ENCODE data around the gene RASAL3. TPM values are rescaled to one million over a fixed set of nuclear protein-coding genes. Genes with fewer than 3 reads are reported as not detected.

Gene RASAL3
- total and polyA plus RNA-seq, 2 of the 4 experiments (the other 2 are of a cell fraction), result 0.07 TPM; not detected in 1

- no peak overlapping the region for H2BK20ac ChIP-seq (ENCODE audit: low read depth, low read length)
- H2BK5ac ChIP-seq (ENCODE audit: low read depth, low read length, poor library complexity, severe bottlenecking), result peak overlapping the region; percentile 40
- WGBS, 2 experiments (ENCODE audit: extremely low coverage in 2 of 2, insufficient read length in 1 of 2), result 11% methylated on average over 3 of the region's 16 CpGs; no CpG with 5 or more reads in 1 of the 2 experiments
- peaks cover 12% of the 10 kb centered on the region for H3K4me1 ChIP-seq (ENCODE audit: control insufficient read depth, insufficient read depth, low read length)
- H3K18ac ChIP-seq (ENCODE audit: low read depth, low read length), result peak overlapping the region; percentile 20; the same call in 1 of the 2 replicates
- ChIA-PET POLR2A (ENCODE audit: unreplicated experiment) (interaction anchor here (0.7 to 1.3 kb wide), 3 partner anchors 14 to 39 kb away, joined by 3 to 4 read pairs (median 4); no protein-coding TSS in a partner anchor), CTCF (interaction anchor here (0.6 to 1.7 kb wide), 8 partner anchors 8 to 136 kb away, joined by 3 to 7 read pairs (median 3); no protein-coding TSS in a partner anchor)
- peak overlapping the region; percentile 45; the same call in 1 of the 2 replicates for H3K9ac ChIP-seq (ENCODE audit: low read depth, low read length)
- peaks cover 0 to 40% of the 10 kb centered on the region in 2 experiments; a peak in 2 of 4 replicates for H3K79me1 ChIP-seq (ENCODE audit: low read depth in 1 of 2, low read length in 2 of 2)
- peak overlapping the region; percentile 32 to 85 for H4K8ac ChIP-seq (ENCODE audit: low read depth in 2 of 2, low read length in 2 of 2)
- in situ Hi-C loops (cut with MboI; ENCODE audit: low sequenced_read_pairs), result loop anchor here (25.0 kb wide), 1 partner anchor 768 kb away; the partner anchor contains the start of genes AP1M1 and FAM32A
- TF ChIP-seq MAZ (IDR thresholded peaks at IDR 0.05; ENCODE audit: borderline replicate concordance, low read depth, low read length), result no peak
- TF ChIP-seq USF2 (IDR thresholded peaks at IDR 0.05; ENCODE audit: low read depth, low read length), result no peak
- TF ChIP-seq BHLHE40 (IDR thresholded peaks at IDR 0.05; ENCODE audit: low read depth, low read length), result no peak
- TF ChIP-seq RFX5 (IDR thresholded peaks at IDR 0.05; ENCODE audit: low read depth, low read length), result no peak
- TF ChIP-seq CTCF (conservative IDR thresholded peaks at IDR 0.05; ENCODE audit: low read depth, low read length), result no peak
- no peak for TF ChIP-seq MAFK (IDR thresholded peaks at IDR 0.05; ENCODE audit: low read depth, low read length)
- TF ChIP-seq RCOR1 (IDR thresholded peaks at IDR 0.05; ENCODE audit: insufficient replicate concordance, low read length), result no peak
- no peak for TF ChIP-seq ELK1 (IDR thresholded peaks at IDR 0.05; ENCODE audit: borderline replicate concordance, low read depth, low read length)
- 0 out of 2 replicates have a peak overlapping the region, but pooled peaks have one; percentile 14 for H2AK5ac ChIP-seq (ENCODE audit: low read depth, low read length)
- dilution Hi-C loops (cut with HindIII; ENCODE audit: low sequenced_read_pairs, unreplicated experiment), result no loop called here
- peaks cover 13% of the 10 kb centered on the region for H3K9me1 ChIP-seq (ENCODE audit: insufficient read depth, low read length)
- peaks cover 56% of the 10 kb centered on the region for H4K20me1 ChIP-seq (ENCODE audit: insufficient read depth, low read length)
- peak overlapping the region; percentile 24; the same call in 1 of the 2 replicates for H4K5ac ChIP-seq (ENCODE audit: low read depth, low read length)
- no peak overlapping the region for H2BK120ac ChIP-seq (ENCODE audit: low read depth, low read length)
- H3K23ac ChIP-seq (ENCODE audit: low read depth, low read length), result peak overlapping the region; percentile 39; the same call in 1 of the 2 replicates
- ATAC-seq (ENCODE audit: low read depth) (no peak), DNase-seq (no peak)
- intact Hi-C loops (cut with micrococcal nuclease), result loop anchor here (1.0 to 10.0 kb wide), 3 partner anchors 41 to 245 kb away; partner anchors contain the start of gene AKAP8
- peak overlapping the region; percentile 35 for H3K14ac ChIP-seq (replicated peaks; ENCODE audit: low read depth, low read length)
- peaks cover 5% of the 10 kb centered on the region; the same call in 1 of the 2 replicates for H3K9me3 ChIP-seq (ENCODE audit: control insufficient read depth, insufficient read depth, low read length)
- peak overlapping the region; percentile 88 for H3K4me2 ChIP-seq (ENCODE audit: low read depth, low read length)
- H3K56ac ChIP-seq (ENCODE audit: extremely low read depth, insufficient read depth, low read length), result no peak overlapping the region
- BruUV-seq (replicated peaks), result no TSS peak
- peak overlapping the region; percentile 1 for H2AK9ac ChIP-seq (replicated peaks; ENCODE audit: low read depth, low read length, poor library complexity)
- 0 out of 3 replicates have a peak overlapping the region, but pooled peaks have one; percentile 3 for H2BK15ac ChIP-seq (ENCODE audit: low read depth, low read length)
- H2AFZ ChIP-seq (replicated peaks; ENCODE audit: low read length, poor library complexity), result peak overlapping the region; percentile 76
- H3K36me3 ChIP-seq (ENCODE audit: control insufficient read depth, insufficient read depth, low read length), result peaks cover 26% of the 10 kb centered on the region
- 0 out of 2 replicates have a peak overlapping the region, but pooled peaks have one; percentile 4 for H4K91ac ChIP-seq (ENCODE audit: insufficient read depth, low read depth, low read length)
- no peak overlapping the region for H3K27ac ChIP-seq (ENCODE audit: insufficient read depth, low read length)
- peak overlapping the region; percentile 16; the same call in 1 of the 2 replicates for H3K4ac ChIP-seq (ENCODE audit: low read depth, low read length)
- H3K4me3 ChIP-seq (ENCODE audit: insufficient read depth, low read depth, low read length), result peak overlapping the region; percentile 51
- no peaks in the 10 kb centered on the region for H3K27me3 ChIP-seq (ENCODE audit: control insufficient read depth, insufficient read depth, low read length)
Observed at GRCh38 chr19:15419413-15420025, 44.8 kb downstream of the RASAL3 start.
